T-cell (primary cell): ENCODE measurements around the gene PARD3B. TPM values are rescaled to one million over a fixed set of nuclear protein-coding genes. Genes with fewer than 3 reads are reported as not detected.

ENCODE experiments used
- ATAC-seq, 4 experiments: fragments of 200-7000 bp in 3 of 4; fragments of 150-1000 bp in 1 of 4; cut with Tn5 transposase; replicated peaks in 1 of 4; 1 replicate in 3 of 4; 2 replicates in 1 of 4; pipeline ENCODE4 v1.10.0; 2021; ENCODE audit warnings: moderate library complexity in 3 of 4, mild to moderate bottlenecking in 2 of 4, moderate number of reproducible peaks in 1 of 4
- CTCF ChIA-PET, 2 donors: fragments of 300-600 bp; sonication (Branson Sonifier 250); formaldehyde crosslinking; loops; one replicate each; lab custom pipeline; 2022; ENCODE audit warnings: antibody characterized with exemption in 2 of 2; lab: Charles Lee
- POLR2A ChIA-PET, 2 donors: fragments of 300-600 bp; sonication (Branson Sonifier 250); formaldehyde crosslinking; loops; one replicate each; lab custom pipeline; 2022; ENCODE audit warnings: antibody characterized with exemption in 2 of 2; lab: Charles Lee
- DNase-seq, 35 experiments: peaks; one replicate each; pipeline versions ENCODE4 v3.0.0 to v3.0.0-alpha.2; 2013 to 2023
- H3K27ac ChIP-seq: one replicate; pipeline ENCODE4 v1.5.1; 2013; ENCODE audit warnings: low read length
- H3K27me3 ChIP-seq, 2 experiments: replicated peaks in 1 of 2; 1 replicate in 1 of 2; 2 replicates in 1 of 2; pipeline versions ENCODE4 v1.6.1 to v1.7.0; 2013; ENCODE audit warnings: low read length in 1 of 2, mixed read lengths in 1 of 2; ENCODE audit not compliant: control insufficient read depth in 2 of 2, insufficient read depth in 2 of 2; ENCODE audit errors: extremely low read depth in 1 of 2
- H3K36me3 ChIP-seq, 2 donors: 1 replicate in 1 of 2; 2 replicates in 1 of 2; pipeline versions ENCODE4 v1.6.1 to v1.7.0; 2013; ENCODE audit warnings: low read length in 1 of 2; ENCODE audit not compliant: control insufficient read depth in 2 of 2, insufficient read depth in 1 of 2; ENCODE audit errors: extremely low read depth in 1 of 2
- H3K4me1 ChIP-seq, 2 experiments: 1 replicate in 1 of 2; 2 replicates in 1 of 2; pipeline versions ENCODE4 v1.6.1 to v1.7.0; 2013; ENCODE audit warnings: low read length in 2 of 2, mixed read lengths in 1 of 2; ENCODE audit not compliant: insufficient read depth in 2 of 2, control insufficient read depth in 1 of 2; ENCODE audit errors: extremely low read depth in 1 of 2
- H3K4me3 ChIP-seq, 2 donors: 1 replicate in 1 of 2; 2 replicates in 1 of 2; pipeline versions ENCODE4 v1.5.1 to v1.7.0; 2013; ENCODE audit warnings: mild to moderate bottlenecking in 2 of 2, low read length in 1 of 2, moderate library complexity in 1 of 2; ENCODE audit not compliant: control insufficient read depth in 1 of 2; ENCODE audit errors: extremely low read depth in 1 of 2
- H3K9me3 ChIP-seq: 2 replicates; pipeline ENCODE4 v1.7.0; 2013
- H3K27ac Mint-ChIP-seq, 2 donors: one replicate each; pipeline ENCODE4 v1.8.0; 2020 to 2021; ENCODE audit warnings: mild to moderate bottlenecking in 2 of 2, mixed read lengths in 2 of 2
- H3K27me3 Mint-ChIP-seq, 2 donors: one replicate each; pipeline ENCODE4 v1.8.0; 2021 to 2022; ENCODE audit warnings: mixed read lengths in 2 of 2
- H3K36me3 Mint-ChIP-seq: one replicate; pipeline ENCODE4 v1.8.0; 2021; ENCODE audit warnings: mixed read lengths
- H3K4me1 Mint-ChIP-seq, 3 donors: one replicate each; pipeline ENCODE4 v1.8.0; 2020 to 2022; ENCODE audit warnings: mixed read lengths in 3 of 3, mild to moderate bottlenecking in 1 of 3
- H3K4me3 Mint-ChIP-seq, 3 donors: one replicate each; pipeline ENCODE4 v1.8.0; 2020 to 2022; ENCODE audit warnings: mild to moderate bottlenecking in 3 of 3, mixed read lengths in 3 of 3, moderate library complexity in 3 of 3
- H3K9me3 Mint-ChIP-seq, 3 donors: one replicate each; pipeline ENCODE4 v1.8.0; 2020 to 2022; ENCODE audit warnings: mixed read lengths in 3 of 3
- WGBS: methylation state at CpG from one replicate; pipeline ENCODE4 v1.1.5; 2013; ENCODE audit warnings: missing lambda C conversion rate; ENCODE audit not compliant: insufficient coverage; 5-methylcytosine and 5-hydroxymethylcytosine counted together
- total RNA-seq, 35 experiments: library from RNA in 6 of 35; stranded (reverse) in 6 of 35; fragments of 120-200 nt in 1 of 35; gene quantifications; one replicate each; pipeline versions ENCODE4 v1.2.1 to v1.2.4 and lab custom pipeline; 2013 to 2026

PARD3B gene
- total RNA-seq, 5 donors from 2014 or later (not counting 1 experiment from before 2014, with no cell fraction given), result 0.75 to 2.0 (median 1.6) TPM

DNA sequence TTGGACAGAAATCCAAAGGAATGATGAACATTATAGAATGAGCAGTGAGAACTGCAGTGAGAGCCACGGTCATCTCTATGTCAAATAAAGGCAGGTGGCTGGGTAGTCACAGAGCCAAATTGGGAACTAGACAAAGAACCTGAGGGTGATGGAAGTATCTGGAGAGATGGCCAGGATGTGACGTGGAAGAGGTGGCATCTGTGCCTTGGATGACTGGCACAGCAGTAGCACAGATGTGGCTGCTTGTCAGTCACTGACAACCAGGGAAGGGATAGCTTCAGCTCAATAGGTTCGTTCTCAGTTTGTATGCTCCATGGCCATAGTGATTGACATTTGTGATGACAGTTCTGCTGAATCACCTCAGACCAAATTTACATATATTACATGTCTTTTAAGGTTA lies 172.3 kb downstream of the PARD3B start:
- Histone ChIP-seq H3K36me3 (no peaks in the 10 kb centered on the region), H3K27me3 (no peaks in the 10 kb centered on the region), H3K27ac (no peak overlapping the region), H3K4me1 (no peaks in the 10 kb centered on the region), H3K4me3 (no peak overlapping the region), H3K9me3 (no peaks in the 10 kb centered on the region)
- ATAC-seq (no peak), DNase-seq (no peak)
- ChIA-PET POLR2A (no interaction called here), CTCF (interaction anchor here in 1 of 2 donors (0.6 kb wide), 1 partner anchor 11 kb away, joined by 3 read pairs; no protein-coding TSS in a partner anchor)
- no peaks in the 10 kb centered on the region for H3K36me3 Mint-ChIP-seq
- WGBS, result 91% methylated on average over 2 of the region's 3 CpGs
- H3K4me3 Mint-ChIP-seq, result no peak overlapping the region
- peaks cover 0 to 5% (median 0%) of the 10 kb centered on the region in 3 donors for H3K9me3 Mint-ChIP-seq
- H3K4me1 Mint-ChIP-seq, result no peaks in the 10 kb centered on the region
- H3K27ac Mint-ChIP-seq, result no peak overlapping the region
- H3K27me3 Mint-ChIP-seq, result no peaks in the 10 kb centered on the region

DNA sequence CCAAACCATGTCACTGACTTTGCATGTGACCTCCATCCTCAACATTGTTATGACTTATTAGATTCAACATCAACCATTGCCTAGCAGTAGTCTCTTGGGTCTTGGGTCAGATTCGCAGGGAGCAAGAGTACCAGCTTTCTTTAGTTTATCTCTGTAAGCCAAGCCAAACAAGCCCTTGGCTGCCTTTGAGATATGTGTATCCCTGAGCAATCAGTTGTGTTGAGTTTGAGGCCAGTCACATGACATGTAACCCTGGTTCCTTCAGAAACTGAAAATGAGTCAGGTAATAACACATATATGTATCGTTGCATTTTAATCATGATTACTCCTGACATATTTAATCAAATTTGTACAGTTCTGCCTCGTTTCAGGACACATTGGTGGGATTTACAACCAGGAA lies 173.3 kb downstream of the PARD3B start:
- Mint-ChIP-seq H3K27ac (no peak overlapping the region), H3K4me3 (no peak overlapping the region), H3K36me3 (no peaks in the 10 kb centered on the region), H3K27me3 (peaks cover 0 to 2% of the 10 kb centered on the region in 2 donors), H3K4me1 (no peaks in the 10 kb centered on the region), H3K9me3 (peaks cover 0 to 5% (median 0%) of the 10 kb centered on the region in 3 donors)
- Histone ChIP-seq H3K36me3 (no peaks in the 10 kb centered on the region), H3K27ac (no peak overlapping the region), H3K27me3 (no peaks in the 10 kb centered on the region), H3K4me1 (no peaks in the 10 kb centered on the region), H3K4me3 (no peak overlapping the region), H3K9me3 (no peaks in the 10 kb centered on the region)
- CTCF ChIA-PET, result no interaction called here
- no peak for ATAC-seq
- DNase-seq, result no peak
- WGBS, result no CpG with 5 or more reads among the region's 3 CpGs
- POLR2A ChIA-PET, result no interaction called here

DNA sequence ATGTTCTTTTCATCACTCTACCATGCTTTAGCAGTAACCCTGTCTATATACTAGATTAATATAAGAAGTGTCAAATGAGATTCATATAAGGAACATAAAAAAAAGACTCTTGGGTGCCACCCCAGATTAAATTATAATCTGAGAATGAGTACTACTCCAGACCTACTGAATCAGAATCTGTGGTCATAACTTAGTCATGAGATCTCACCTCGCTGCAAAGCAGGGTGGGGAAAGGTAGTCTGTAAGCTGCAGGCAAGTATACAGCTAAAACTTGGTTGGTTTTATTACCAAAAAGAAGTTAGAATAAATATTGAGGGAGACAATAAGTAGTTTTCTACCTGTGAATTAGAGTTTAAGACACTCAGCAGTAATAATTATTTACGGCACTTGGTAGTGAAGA lies 175.6 kb downstream of the PARD3B start:
- Histone ChIP-seq H3K4me1 (no peaks in the 10 kb centered on the region), H3K9me3 (no peaks in the 10 kb centered on the region), H3K27ac (no peak overlapping the region), H3K4me3 (no peak overlapping the region), H3K27me3 (no peaks in the 10 kb centered on the region), H3K36me3 (no peaks in the 10 kb centered on the region)
- DNase-seq (no peak), ATAC-seq (no peak)
- Mint-ChIP-seq H3K27ac (no peak overlapping the region), H3K27me3 (peaks cover 2% of the 10 kb centered on the region in 2 donors), H3K36me3 (no peaks in the 10 kb centered on the region), H3K9me3 (peaks cover 0 to 5% (median 0%) of the 10 kb centered on the region in 3 donors), H3K4me1 (no peaks in the 10 kb centered on the region), H3K4me3 (no peak overlapping the region)
- CTCF ChIA-PET, result no interaction called here
- POLR2A ChIA-PET, result no interaction called here
- 33% methylated on average over 1 of the region's 2 CpGs for WGBS

DNA sequence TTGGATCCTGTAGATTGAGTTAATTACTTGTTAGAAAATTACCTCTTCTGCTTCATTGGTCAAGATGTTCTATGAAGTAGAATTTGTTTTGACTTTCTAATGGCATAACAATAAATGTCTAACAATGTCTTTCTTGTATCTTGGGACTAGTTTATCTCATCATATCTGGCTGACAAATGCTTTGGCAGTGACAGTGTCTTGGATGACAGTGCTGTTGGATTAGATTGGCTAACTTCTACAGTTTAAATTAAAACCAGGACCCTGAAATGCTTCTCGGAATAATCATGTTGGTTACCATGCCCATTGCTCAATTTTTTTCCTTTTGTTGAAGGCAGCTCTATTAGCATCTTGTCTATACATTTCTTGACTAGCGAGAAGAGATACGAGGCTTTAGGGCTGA lies 176.9 kb downstream of the PARD3B start:
- no peak for ATAC-seq
- 100% methylated on average over 1 of the region's 3 CpGs for WGBS
- Mint-ChIP-seq H3K27ac (no peak overlapping the region), H3K9me3 (peaks cover 0 to 5% (median 0%) of the 10 kb centered on the region in 3 donors), H3K4me3 (no peak overlapping the region), H3K4me1 (no peaks in the 10 kb centered on the region), H3K27me3 (peaks cover 2 to 12% of the 10 kb centered on the region in 2 donors), H3K36me3 (no peaks in the 10 kb centered on the region)
- Histone ChIP-seq H3K9me3 (no peaks in the 10 kb centered on the region), H3K4me1 (no peaks in the 10 kb centered on the region), H3K4me3 (no peak overlapping the region), H3K27me3 (no peaks in the 10 kb centered on the region), H3K36me3 (no peaks in the 10 kb centered on the region), H3K27ac (no peak overlapping the region)
- ChIA-PET POLR2A (no interaction called here), CTCF (no interaction called here)
- DNase-seq, result no peak

DNA sequence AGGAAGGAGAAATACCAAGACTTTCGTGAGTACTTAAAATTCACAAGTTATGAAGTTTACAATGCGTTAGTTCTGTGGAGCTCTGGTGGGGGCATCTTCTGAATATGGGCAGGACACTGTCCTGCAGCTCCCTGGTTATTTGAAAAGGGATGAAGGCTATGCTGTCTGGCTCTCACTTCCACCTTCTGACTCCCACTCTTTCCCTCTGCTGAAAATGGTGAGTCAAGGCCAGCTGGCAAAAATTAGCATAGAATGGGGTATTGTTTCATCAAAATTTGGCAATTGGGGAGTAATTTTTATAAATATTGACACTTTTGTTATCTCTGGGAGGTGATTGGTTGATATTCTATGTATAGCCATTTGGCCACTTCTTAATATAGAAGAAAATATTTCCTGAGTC lies 177.4 kb downstream of the PARD3B start:
- H3K4me1 ChIP-seq, result no peaks in the 10 kb centered on the region
- CTCF ChIA-PET, result no interaction called here
- H3K27ac Mint-ChIP-seq, result no peak overlapping the region
- POLR2A ChIA-PET, result no interaction called here
- DNase-seq (no peak), ATAC-seq (no peak)
- peaks cover 7 to 16% of the 10 kb centered on the region in 2 donors for H3K27me3 Mint-ChIP-seq
- H3K36me3 Mint-ChIP-seq, result no peaks in the 10 kb centered on the region
- no peak overlapping the region for H3K4me3 Mint-ChIP-seq
- H3K27ac ChIP-seq, result no peak overlapping the region
- H3K36me3 ChIP-seq, result no peaks in the 10 kb centered on the region
- H3K4me3 ChIP-seq, result no peak overlapping the region
- H3K27me3 ChIP-seq, result no peaks in the 10 kb centered on the region
- no peaks in the 10 kb centered on the region for H3K9me3 ChIP-seq
- WGBS, result no CpG with 5 or more reads among the region's 2 CpGs
- peaks cover 0 to 5% (median 0%) of the 10 kb centered on the region in 3 donors for H3K9me3 Mint-ChIP-seq
- H3K4me1 Mint-ChIP-seq, result no peaks in the 10 kb centered on the region

DNA sequence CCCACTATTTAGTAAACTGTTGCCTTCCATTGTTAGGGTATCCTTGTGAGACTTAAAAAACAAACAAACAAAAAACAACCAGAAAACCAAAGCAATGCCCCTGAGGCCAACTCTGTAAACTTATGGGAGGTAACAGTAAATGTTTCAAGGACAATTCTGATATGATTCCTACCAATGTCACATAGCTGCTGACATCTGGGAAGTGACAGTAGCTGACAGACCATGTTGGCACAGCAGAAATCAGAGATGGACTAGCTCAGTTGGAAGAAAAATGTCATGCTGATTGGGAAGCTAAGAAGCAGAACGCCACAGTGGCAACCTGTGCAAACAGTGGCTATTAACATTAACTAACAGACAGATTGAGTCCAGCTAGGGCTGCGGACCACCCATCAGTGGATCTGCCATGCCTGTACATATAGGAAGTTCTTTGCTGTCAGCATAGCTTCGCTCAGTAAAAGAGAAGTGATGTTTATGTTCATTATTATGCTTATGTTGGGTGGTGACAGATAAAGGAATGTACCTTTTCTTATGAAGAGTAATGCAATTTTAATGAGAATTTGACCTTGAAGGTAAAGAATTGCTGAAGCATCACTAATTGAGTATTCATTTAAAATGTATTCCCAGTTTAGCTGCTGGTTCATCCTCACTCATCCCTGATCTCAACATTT lies 180.6 kb downstream of the PARD3B start:
- ATAC-seq (no peak), DNase-seq (no peak)
- ChIA-PET POLR2A (interaction anchor here in 1 of 2 donors (0.6 kb wide), 1 partner anchor 33 kb away, joined by 3 read pairs; no protein-coding TSS in a partner anchor), CTCF (no interaction called here)
- no peaks in the 10 kb centered on the region for H3K27me3 ChIP-seq
- Mint-ChIP-seq H3K9me3 (no peaks in the 10 kb centered on the region), H3K27ac (no peak overlapping the region), H3K27me3 (peaks cover 8 to 17% of the 10 kb centered on the region in 2 donors), H3K36me3 (no peaks in the 10 kb centered on the region), H3K4me1 (no peaks in the 10 kb centered on the region), H3K4me3 (no peak overlapping the region)
- no peaks in the 10 kb centered on the region for H3K9me3 ChIP-seq
- H3K27ac ChIP-seq, result no peak overlapping the region
- no peak overlapping the region for H3K4me3 ChIP-seq
- H3K36me3 ChIP-seq, result no peaks in the 10 kb centered on the region
- 92% methylated on average over 2 of the region's 3 CpGs for WGBS
- no peaks in the 10 kb centered on the region for H3K4me1 ChIP-seq
